Effector memory CD4-positive, alpha-beta T cell (primary cell): ENCODE measurements around the gene PRDM10.
"Not testable (repeated sequence)": the region's sequence is repeated elsewhere in the genome, so short reads cannot be mapped to it uniquely, and the experiment has no call there.

Source experiments
- DNase-seq, 3 donors: peaks; one replicate each; pipeline ENCODE4 v3.0.0-alpha.2; 2020
- H3K27ac ChIP-seq: 2 replicates; pipeline ENCODE4 v1.7.0; 2013; ENCODE audit warnings: mild to moderate bottlenecking, low read length, moderate library complexity; ENCODE audit not compliant: insufficient read depth, poor library complexity, severe bottlenecking
- H3K27me3 ChIP-seq: replicated peaks from 2 replicates; pipeline ENCODE4 v1.7.0; 2013; ENCODE audit warnings: mild to moderate bottlenecking, low read length; ENCODE audit not compliant: insufficient read depth, control insufficient read depth, poor library complexity, severe bottlenecking
- H3K36me3 ChIP-seq: 2 replicates; pipeline ENCODE4 v1.7.0; 2013; ENCODE audit warnings: mild to moderate bottlenecking, low read length, moderate library complexity; ENCODE audit not compliant: control insufficient read depth, insufficient read depth
- H3K4me1 ChIP-seq: 2 replicates; pipeline ENCODE4 v1.7.0; 2013; ENCODE audit warnings: low read length, mild to moderate bottlenecking; ENCODE audit not compliant: control insufficient read depth, insufficient read depth, poor library complexity, severe bottlenecking
- H3K4me3 ChIP-seq: 2 replicates; pipeline ENCODE4 v1.7.0; 2013; ENCODE audit warnings: low read length, low read depth, mild to moderate bottlenecking; ENCODE audit not compliant: insufficient read depth, poor library complexity, severe bottlenecking
- H3K9me3 ChIP-seq: 2 replicates; pipeline ENCODE4 v1.7.0; 2013; ENCODE audit warnings: mild to moderate bottlenecking, low read length, moderate library complexity; ENCODE audit not compliant: control insufficient read depth

Gene PRDM10

DNA sequence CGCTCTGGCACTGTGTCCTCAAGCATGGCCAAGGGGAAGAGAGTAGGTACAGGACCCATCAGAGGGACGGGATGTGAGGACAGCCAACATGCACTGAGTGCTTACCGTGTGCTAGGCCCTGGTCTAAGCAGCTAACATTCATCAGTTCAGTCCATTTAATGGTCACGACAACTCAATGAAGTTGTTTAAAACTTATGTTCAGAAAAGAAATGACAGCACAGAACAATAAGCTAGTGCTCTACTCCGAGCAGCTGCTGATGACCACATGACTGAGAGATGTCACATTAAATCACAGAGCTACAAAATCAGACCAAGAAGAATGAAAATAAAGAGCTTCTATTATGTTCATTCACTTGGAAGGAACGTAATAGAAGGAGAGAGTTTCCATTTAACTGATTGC lies 26.3 kb downstream of the PRDM10 start:
- no peak for DNase-seq
- Histone ChIP-seq H3K9me3 (no peaks in the 10 kb centered on the region), H3K27me3 (no peaks in the 10 kb centered on the region), H3K4me1 (no peaks in the 10 kb centered on the region), H3K27ac (no peak overlapping the region), H3K36me3 (no peaks in the 10 kb centered on the region), H3K4me3 (no peak overlapping the region)

- Histone ChIP-seq H3K27me3 (no peaks in the 10 kb centered on the region), H3K4me3 (no peak overlapping the region), H3K36me3 (no peaks in the 10 kb centered on the region), H3K27ac (no peak overlapping the region), H3K9me3 (no peaks in the 10 kb centered on the region), H3K4me1 (no peaks in the 10 kb centered on the region)
- no peak for DNase-seq
These were observed 27.1 kb downstream of the PRDM10 start for GRCh38 chr11:129975543-129975942.

- Histone ChIP-seq H3K36me3 (no peaks in the 10 kb centered on the region), H3K4me1 (no peaks in the 10 kb centered on the region), H3K27me3 (no peaks in the 10 kb centered on the region), H3K27ac (no peak overlapping the region), H3K9me3 (no peaks in the 10 kb centered on the region), H3K4me3 (no peak overlapping the region)
- no peak for DNase-seq
These were observed 28.0 kb downstream of the PRDM10 start for GRCh38 chr11:129974672-129975071.

DNA sequence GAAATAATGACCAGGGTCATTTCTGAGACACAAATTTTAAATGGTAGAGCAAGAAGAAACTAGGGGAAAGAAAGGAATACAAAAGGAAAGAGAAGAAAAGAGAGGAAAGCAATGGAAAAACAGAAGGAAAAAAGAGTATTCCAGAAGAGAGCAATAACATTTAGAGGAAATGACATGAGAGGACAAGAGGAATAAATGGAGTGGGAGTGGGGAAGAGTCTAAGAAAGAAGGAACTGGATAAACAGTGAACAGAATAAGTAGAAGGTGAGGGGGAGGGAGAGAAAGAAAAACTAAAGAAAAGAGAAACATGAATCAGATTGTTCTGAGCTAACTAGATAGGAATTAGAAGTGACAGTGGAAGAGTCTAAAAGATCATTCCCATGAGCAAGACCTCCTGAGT lies 28.4 kb downstream of the PRDM10 start:
- H3K4me1 ChIP-seq = no peaks in the 10 kb centered on the region
- DNase-seq = no peak
- no peaks in the 10 kb centered on the region for H3K9me3 ChIP-seq
- no peak overlapping the region for H3K27ac ChIP-seq
- H3K36me3 ChIP-seq = no peaks in the 10 kb centered on the region
- no peaks in the 10 kb centered on the region for H3K27me3 ChIP-seq
- H3K4me3 ChIP-seq = no peak overlapping the region

GRCh38 chr11:129973809-129974208 lies 28.8 kb downstream of the PRDM10 start:
- no peaks in the 10 kb centered on the region for H3K4me1 ChIP-seq
- no peaks in the 10 kb centered on the region for H3K36me3 ChIP-seq
- H3K27me3 ChIP-seq = no peaks in the 10 kb centered on the region
- H3K27ac ChIP-seq = no peak overlapping the region
- no peak for DNase-seq
- H3K4me3 ChIP-seq = no peak overlapping the region
- no peaks in the 10 kb centered on the region for H3K9me3 ChIP-seq

GRCh38 chr11:129973068-129973467 lies 29.6 kb downstream of the PRDM10 start:
- DNase-seq = no peak
- no peak overlapping the region for H3K4me3 ChIP-seq
- H3K4me1 ChIP-seq = no peaks in the 10 kb centered on the region
- no peak overlapping the region for H3K27ac ChIP-seq
- no peaks in the 10 kb centered on the region for H3K9me3 ChIP-seq
- H3K27me3 ChIP-seq = no peaks in the 10 kb centered on the region
- no peaks in the 10 kb centered on the region for H3K36me3 ChIP-seq

DNA sequence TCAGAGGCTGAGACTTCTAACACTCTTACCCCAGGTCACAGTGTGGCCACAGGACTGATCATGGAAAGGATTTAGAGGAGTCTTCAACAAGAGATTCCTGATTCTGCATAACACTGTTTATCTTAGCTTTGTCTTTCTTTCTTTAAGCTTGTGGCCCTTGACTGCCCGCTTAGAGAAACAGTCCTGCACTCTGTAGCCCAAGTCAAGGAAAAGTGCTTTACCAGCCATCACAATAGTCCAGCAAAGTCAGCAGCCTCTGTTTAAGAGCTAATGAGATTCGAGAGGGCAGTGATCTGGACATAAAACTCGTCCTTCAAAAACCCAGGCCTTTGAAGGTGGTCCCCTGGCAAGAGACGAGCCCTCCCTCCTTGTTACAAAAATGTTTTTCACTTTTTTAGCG lies 30.0 kb downstream of the PRDM10 start:
- Histone ChIP-seq H3K9me3 (no peaks in the 10 kb centered on the region), H3K4me1 (no peaks in the 10 kb centered on the region), H3K36me3 (no peaks in the 10 kb centered on the region), H3K4me3 (no peak overlapping the region), H3K27me3 (no peaks in the 10 kb centered on the region), H3K27ac (no peak overlapping the region)
- no peak for DNase-seq

GRCh38 chr11:129971856-129972255 lies 30.8 kb downstream of the PRDM10 start:
- H3K9me3 ChIP-seq, H3K4me1 ChIP-seq, H3K27ac ChIP-seq, H3K4me3 ChIP-seq, H3K36me3 ChIP-seq, DNase-seq, H3K27me3 ChIP-seq: not testable (repeated sequence)

DNA sequence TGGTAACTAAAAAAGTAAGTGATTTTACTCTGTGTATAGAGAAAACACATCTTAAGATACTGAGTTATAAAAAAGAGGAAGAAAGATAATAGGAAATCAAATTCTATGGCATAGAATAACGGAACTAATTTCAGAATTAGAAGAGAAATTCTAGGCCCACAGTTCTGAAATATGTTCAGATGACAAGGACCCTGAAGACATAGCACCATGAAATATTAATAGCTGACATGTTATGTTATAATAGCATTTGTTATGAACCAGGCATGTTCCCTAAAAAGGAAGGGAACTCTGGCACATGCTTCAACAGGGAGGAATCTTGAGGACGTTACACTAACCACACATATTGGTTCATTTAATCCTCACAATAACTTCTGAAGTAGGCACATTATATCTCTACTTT lies 32.7 kb downstream of the PRDM10 start:
- no peak overlapping the region for H3K4me3 ChIP-seq
- H3K27me3 ChIP-seq = no peaks in the 10 kb centered on the region
- H3K36me3 ChIP-seq = no peaks in the 10 kb centered on the region
- DNase-seq = no peak
- no peaks in the 10 kb centered on the region for H3K4me1 ChIP-seq
- H3K9me3 ChIP-seq = no peaks in the 10 kb centered on the region
- H3K27ac ChIP-seq = no peak overlapping the region

- Histone ChIP-seq H3K27ac (no peak overlapping the region), H3K4me1 (no peaks in the 10 kb centered on the region), H3K27me3 (no peaks in the 10 kb centered on the region), H3K36me3 (no peaks in the 10 kb centered on the region), H3K4me3 (no peak overlapping the region), H3K9me3 (no peaks in the 10 kb centered on the region)
- no peak for DNase-seq
These were observed 33.8 kb downstream of the PRDM10 start for GRCh38 chr11:129968591-129969419.
